ENCODE measurements around the gene SPAG5.

GRCh38 chr17:28646039-28646754 is 47.4 kb upstream of the SPAG5 start:
- TF ChIP-seq POLR2A (IDR thresholded peaks at IDR 0.05): no peak
- no peak for TF ChIP-seq CTCF (IDR thresholded peaks at IDR 0.05)

Data from esophagus squamous epithelium (tissue), 4 donors.